ENCODE measurements around the gene MAGED2.

DNA sequence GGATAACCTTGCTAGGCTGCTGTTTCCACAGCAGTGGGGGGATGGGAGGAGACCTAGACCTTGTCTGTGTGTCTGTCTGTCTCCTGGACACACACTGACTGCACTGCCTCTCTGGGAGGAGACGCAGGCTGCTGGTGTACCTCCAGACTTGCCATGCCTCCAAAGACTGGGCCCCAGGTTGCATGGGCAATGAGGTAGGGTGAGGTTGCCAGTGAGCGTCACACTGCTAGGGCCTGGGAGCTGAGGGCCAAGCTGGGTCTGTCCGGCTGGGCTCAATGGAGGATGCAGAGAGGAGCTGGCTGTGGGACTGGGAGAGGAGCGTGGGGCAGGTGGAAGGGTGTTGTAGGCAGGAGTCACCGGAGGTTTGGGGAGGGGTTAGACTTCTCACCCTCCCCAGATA lies 16.6 kb downstream of the MAGED2 start:
- TF ChIP-seq FOXM1 (IDR thresholded peaks at IDR 0.05; ENCODE audit: low read depth, low read length) (no peak), HCFC1 (IDR thresholded peaks at IDR 0.05; ENCODE audit: low read length) (no peak), EZH2 (IDR thresholded peaks at IDR 0.05; ENCODE audit: borderline replicate concordance, control insufficient read depth, low read depth, low read length) (no peak)

All from GM12878 (cell line).